ENCODE measurements around the gene RBM12.
A peak's percentile ranks its signal among the peaks of the same experiment; 100 is the strongest.
"Not testable (repeated sequence)": the region's sequence is repeated elsewhere in the genome, so short reads cannot be mapped to it uniquely, and the experiment has no call there.

Gene RBM12

GRCh38 chr20:35664466-35665206, at the start of gene RBM12, which contains the start of gene CPNE1:
Gene RBM12, minus strand, starts transcription at chr20:35664900. Its CDS starts 9,578 bp downstream, at chr20:35655322.
Gene CPNE1, minus strand, starts transcription at chr20:35664900. Its CDS starts 31,977 bp downstream, at chr20:35632923.
- no peak for TF ChIP-seq CTCF (conservative IDR thresholded peaks at IDR 0.05; ENCODE audit: low read length)
- no peak for TF ChIP-seq EZH2phosphoT487 (IDR thresholded peaks at IDR 0.05; ENCODE audit: borderline replicate concordance)
- H2AFZ ChIP-seq (ENCODE audit: low read length) = peak within 1 kb of the TSS; percentile 98
- peak within 1 kb of the TSS; percentile 98 for H3K4me3 ChIP-seq (ENCODE audit: low read length, poor library complexity, severe bottlenecking)
- H3K9ac ChIP-seq (ENCODE audit: low read depth, low read length, poor library complexity, severe bottlenecking) = peak within 1 kb of the TSS; percentile 98
- H3K36me3 ChIP-seq (ENCODE audit: insufficient read depth, low read length) = no peaks in the 10 kb centered on the region; the same call in 1 of the 2 replicates
- H3K9me3 ChIP-seq (ENCODE audit: insufficient read depth, low read depth, low read length) = no peaks in the 10 kb centered on the region
- H3K4me2 ChIP-seq (ENCODE audit: low read depth, low read length, poor library complexity, severe bottlenecking) = peak within 1 kb of the TSS; percentile 98
- no peaks in the 10 kb centered on the region for H3K27me3 ChIP-seq (ENCODE audit: insufficient read depth, low read length, poor library complexity, severe bottlenecking)
- H3K9me2 ChIP-seq (replicated peaks; ENCODE audit: low read depth, low read length) = no peaks in the 10 kb centered on the region
- H3K79me2 ChIP-seq (ENCODE audit: insufficient read depth, low read length) = peaks cover 52% of the 10 kb centered on the region
- peaks cover 35% of the 10 kb centered on the region for H3K4me1 ChIP-seq (ENCODE audit: insufficient read depth, low read length, poor library complexity, severe bottlenecking)
- peaks cover 48% of the 10 kb centered on the region for H4K20me1 ChIP-seq (ENCODE audit: insufficient read depth, low read length, poor library complexity, severe bottlenecking)
- no peaks in the 10 kb centered on the region for H3F3A ChIP-seq (ENCODE audit: low read depth)

- no peaks in the 10 kb centered on the region for H3K4me1 ChIP-seq (ENCODE audit: insufficient read depth, low read length, poor library complexity, severe bottlenecking)
- H3K9me2 ChIP-seq (replicated peaks; ENCODE audit: low read depth, low read length) = no peaks in the 10 kb centered on the region
- H3K4me3 ChIP-seq (ENCODE audit: low read length, poor library complexity, severe bottlenecking) = no peak overlapping the region
- no peaks in the 10 kb centered on the region for H3K9me3 ChIP-seq (ENCODE audit: insufficient read depth, low read depth, low read length)
- H3K36me3 ChIP-seq (ENCODE audit: insufficient read depth, low read length) = peaks cover 98% of the 10 kb centered on the region
- no peaks in the 10 kb centered on the region for H3K27me3 ChIP-seq (ENCODE audit: insufficient read depth, low read length, poor library complexity, severe bottlenecking)
- no peak overlapping the region for H3K4me2 ChIP-seq (ENCODE audit: low read depth, low read length, poor library complexity, severe bottlenecking)
- no peak overlapping the region for H3K9ac ChIP-seq (ENCODE audit: low read depth, low read length, poor library complexity, severe bottlenecking)
- peaks cover 93% of the 10 kb centered on the region for H3K79me2 ChIP-seq (ENCODE audit: insufficient read depth, low read length)
- TF ChIP-seq EZH2phosphoT487 (IDR thresholded peaks at IDR 0.05; ENCODE audit: borderline replicate concordance) (no peak), CTCF (conservative IDR thresholded peaks at IDR 0.05; ENCODE audit: low read length) (no peak)
- peaks cover 98% of the 10 kb centered on the region for H4K20me1 ChIP-seq (ENCODE audit: insufficient read depth, low read length, poor library complexity, severe bottlenecking)
- H3F3A ChIP-seq (ENCODE audit: low read depth) = peaks cover 6% of the 10 kb centered on the region; the same call in 1 of the 2 replicates
- H2AFZ ChIP-seq (ENCODE audit: low read length) = no peak overlapping the region
Measured at GRCh38 chr20:35714127-35714526, 49.4 kb upstream of the RBM12 start.

- not testable (repeated sequence) for H2AFZ ChIP-seq (ENCODE audit: low read length); H3K4me3 ChIP-seq (ENCODE audit: low read length, poor library complexity, severe bottlenecking); H3K27me3 ChIP-seq (ENCODE audit: insufficient read depth, low read length, poor library complexity, severe bottlenecking); H3K9ac ChIP-seq (ENCODE audit: low read depth, low read length, poor library complexity, severe bottlenecking); H3K9me2 ChIP-seq (replicated peaks; ENCODE audit: low read depth, low read length); H3K4me1 ChIP-seq (ENCODE audit: insufficient read depth, low read length, poor library complexity, severe bottlenecking); H3F3A ChIP-seq (ENCODE audit: low read depth); H3K9me3 ChIP-seq (ENCODE audit: insufficient read depth, low read depth, low read length); H3K4me2 ChIP-seq (ENCODE audit: low read depth, low read length, poor library complexity, severe bottlenecking)
- H4K20me1 ChIP-seq (ENCODE audit: insufficient read depth, low read length, poor library complexity, severe bottlenecking) = peaks cover 98% of the 10 kb centered on the region
- peaks cover 92% of the 10 kb centered on the region for H3K79me2 ChIP-seq (ENCODE audit: insufficient read depth, low read length)
- peaks cover 98% of the 10 kb centered on the region for H3K36me3 ChIP-seq (ENCODE audit: insufficient read depth, low read length)
Measured at GRCh38 chr20:35713120-35713519, 48.4 kb upstream of the RBM12 start.
